Measurements from ENCODE around the gene MYT1. TPM values are rescaled to one million over a fixed set of nuclear protein-coding genes. Genes with fewer than 3 reads are reported as not detected.

MYT1 gene
- total and polyA plus RNA-seq, 2 of the 13 experiments (the other 11 are each of a cell fraction or from before 2014, with no cell fraction given), result 0.58 to 2.5 TPM

DNA sequence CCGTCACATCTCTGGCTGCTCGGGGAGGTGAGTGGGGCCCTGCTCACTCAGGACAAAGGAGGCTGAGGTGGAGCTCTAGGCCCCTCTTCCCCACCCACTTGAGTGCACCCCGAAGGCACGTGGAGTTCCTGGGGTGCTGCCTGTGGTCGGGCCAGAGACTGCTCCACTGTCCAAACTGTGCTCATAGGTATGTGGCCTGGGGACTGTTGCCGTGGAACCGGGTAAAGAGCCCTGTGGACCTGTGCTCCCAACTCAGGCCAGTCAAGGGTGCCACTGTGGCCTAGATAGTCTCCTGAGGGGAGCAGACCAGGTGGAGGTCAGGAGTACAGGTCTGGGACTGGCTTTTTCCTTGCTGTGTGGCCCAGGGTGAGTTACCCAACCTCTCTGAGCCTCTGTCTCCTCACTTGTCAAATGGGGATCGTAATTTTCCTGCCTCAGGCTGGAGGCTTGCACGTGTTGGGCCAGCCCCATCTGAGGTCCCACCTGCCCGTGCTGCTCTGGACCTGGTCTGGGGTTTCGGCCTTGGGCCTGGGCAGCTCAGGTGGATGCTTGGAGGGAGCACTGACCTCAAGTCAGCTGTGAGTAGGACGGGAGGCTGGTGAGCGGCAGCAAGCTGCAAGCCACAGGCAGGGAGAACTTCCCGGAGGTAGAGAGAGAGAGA is 44.4 kb upstream of the MYT1 start (continued):
- TF ChIP-seq KAT7 (CRISPR knock-in tag; IDR thresholded peaks at IDR 0.05; ENCODE audit: borderline replicate concordance), result no peak
- no peak for TF ChIP-seq NBN (conservative IDR thresholded peaks at IDR 0.05)
- TF ChIP-seq ZFP36 (IDR thresholded peaks at IDR 0.05; ENCODE audit: borderline replicate concordance, low read depth, low read length, partially characterized antibody), result peak; percentile 61
- TF ChIP-seq, protein P1, sequence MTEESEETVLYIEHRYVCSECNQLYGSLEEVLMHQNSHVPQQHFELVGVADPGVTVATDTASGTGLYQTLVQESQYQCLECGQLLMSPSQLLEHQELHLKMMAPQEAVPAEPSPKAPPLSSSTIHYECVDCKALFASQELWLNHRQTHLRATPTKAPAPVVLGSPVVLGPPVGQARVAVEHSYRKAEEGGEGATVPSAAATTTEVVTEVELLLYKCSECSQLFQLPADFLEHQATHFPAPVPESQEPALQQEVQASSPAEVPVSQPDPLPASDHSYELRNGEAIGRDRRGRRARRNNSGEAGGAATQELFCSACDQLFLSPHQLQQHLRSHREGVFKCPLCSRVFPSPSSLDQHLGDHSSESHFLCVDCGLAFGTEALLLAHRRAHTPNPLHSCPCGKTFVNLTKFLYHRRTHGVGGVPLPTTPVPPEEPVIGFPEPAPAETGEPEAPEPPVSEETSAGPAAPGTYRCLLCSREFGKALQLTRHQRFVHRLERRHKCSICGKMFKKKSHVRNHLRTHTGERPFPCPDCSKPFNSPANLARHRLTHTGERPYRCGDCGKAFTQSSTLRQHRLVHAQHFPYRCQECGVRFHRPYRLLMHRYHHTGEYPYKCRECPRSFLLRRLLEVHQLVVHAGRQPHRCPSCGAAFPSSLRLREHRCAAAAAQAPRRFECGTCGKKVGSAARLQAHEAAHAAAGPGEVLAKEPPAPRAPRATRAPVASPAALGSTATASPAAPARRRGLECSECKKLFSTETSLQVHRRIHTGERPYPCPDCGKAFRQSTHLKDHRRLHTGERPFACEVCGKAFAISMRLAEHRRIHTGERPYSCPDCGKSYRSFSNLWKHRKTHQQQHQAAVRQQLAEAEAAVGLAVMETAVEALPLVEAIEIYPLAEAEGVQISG (CRISPR knock-in tag; IDR thresholded peaks at IDR 0.05), result 0 out of 2 replicates have a peak, but pooled peaks have one; percentile 24
- peak; percentile 41; the same call in 1 of the 2 replicates for TF ChIP-seq MTA1 (CRISPR knock-in tag; IDR thresholded peaks at IDR 0.05; ENCODE audit: borderline replicate concordance)
- TF ChIP-seq JUNB (CRISPR knock-in tag; IDR thresholded peaks at IDR 0.05; ENCODE audit: borderline replicate concordance), result no peak
- no peak for TF ChIP-seq MIER2 (CRISPR knock-in tag; IDR thresholded peaks at IDR 0.05)
- no peak for TF ChIP-seq ZNF282 (IDR thresholded peaks at IDR 0.05; ENCODE audit: partially characterized antibody)
- peak; percentile 52 for TF ChIP-seq MED8 (CRISPR knock-in tag; IDR thresholded peaks at IDR 0.05; ENCODE audit: insufficient replicate concordance)
- peak; percentile 83; the same call in 1 of the 2 replicates for TF ChIP-seq ZNF263 (CRISPR knock-in tag; IDR thresholded peaks at IDR 0.05)
- peak; percentile 55; the same call in 1 of the 2 replicates for TF ChIP-seq ATAD3A (CRISPR knock-in tag; IDR thresholded peaks at IDR 0.05)
- TF ChIP-seq ZNF598 (CRISPR knock-in tag; IDR thresholded peaks at IDR 0.05; ENCODE audit: borderline replicate concordance), result 0 out of 2 replicates have a peak, but pooled peaks have one; percentile 68
- TF ChIP-seq THYN1 (CRISPR knock-in tag; IDR thresholded peaks at IDR 0.05; ENCODE audit: borderline replicate concordance, low read depth), result no peak
- no peak for TF ChIP-seq ZNF878 (CRISPR knock-in tag; IDR thresholded peaks at IDR 0.05)
- TF ChIP-seq HOXA9 (CRISPR knock-in tag; IDR thresholded peaks at IDR 0.05; ENCODE audit: borderline replicate concordance), result no peak
- peak; percentile 20; the same call in 1 of the 2 replicates for TF ChIP-seq HIVEP1 (CRISPR knock-in tag; IDR thresholded peaks at IDR 0.05)
- TF ChIP-seq ZNF430 (CRISPR knock-in tag; IDR thresholded peaks at IDR 0.05), result no peak
- peak; percentile 32 for TF ChIP-seq PTBP1 (IDR thresholded peaks at IDR 0.05; ENCODE audit: low read depth, low read length, poor library complexity, severe bottlenecking)
- TF ChIP-seq KDM1A (CRISPR knock-in tag; IDR thresholded peaks at IDR 0.05), result 0 out of 2 replicates have a peak, but pooled peaks have one; percentile 39
- no peak for TF ChIP-seq ATM (IDR thresholded peaks at IDR 0.05; ENCODE audit: borderline replicate concordance)
- no peak for TF ChIP-seq SKIL (CRISPR knock-in tag; IDR thresholded peaks at IDR 0.05; ENCODE audit: borderline replicate concordance)
- peak; percentile 99 for TF ChIP-seq ZNF768 (CRISPR knock-in tag; IDR thresholded peaks at IDR 0.05)

Measured in HepG2 (cell line).